ENCODE data around the gene INSYN2A.

INSYN2A gene

GRCh38 chr10:127196282-127197153, at the start of gene INSYN2A:
INSYN2A (minus strand) TSS chr10:127196591; CDS start chr10:127176395, 20,196 bp downstream.
- DNase-seq: no peak

- DNase-seq: no peak
Measured at GRCh38 chr10:127245456-127245855, 49.1 kb upstream of the INSYN2A start.

GRCh38 chr10:127243490-127244272, 47.3 kb upstream of the INSYN2A start:
- no peak for DNase-seq

- DNase-seq: no peak
Measured at GRCh38 chr10:127242914-127243313, 46.5 kb upstream of the INSYN2A start.

- DNase-seq: no peak
Measured at GRCh38 chr10:127236266-127236665, 39.9 kb upstream of the INSYN2A start.

GRCh38 chr10:127234306-127234800, 38.0 kb upstream of the INSYN2A start:
- DNase-seq: no peak

GRCh38 chr10:127228195-127228787, 31.9 kb upstream of the INSYN2A start:
- no peak for DNase-seq

GRCh38 chr10:127227663-127228062, 31.3 kb upstream of the INSYN2A start:
- DNase-seq: no peak

GRCh38 chr10:127227027-127227426, 30.6 kb upstream of the INSYN2A start:
- no peak for DNase-seq

- no peak for DNase-seq
Measured at GRCh38 chr10:127221281-127221680, 24.9 kb upstream of the INSYN2A start.

- no peak for DNase-seq
Measured at GRCh38 chr10:127218658-127219057, 22.3 kb upstream of the INSYN2A start.

- DNase-seq: no peak
Measured at GRCh38 chr10:127216786-127217185, 20.4 kb upstream of the INSYN2A start.

GRCh38 chr10:127216274-127216673, 19.9 kb upstream of the INSYN2A start:
- no peak for DNase-seq

GRCh38 chr10:127215866-127216265, 19.5 kb upstream of the INSYN2A start:
- DNase-seq: no peak

GRCh38 chr10:127210936-127211466, 14.6 kb upstream of the INSYN2A start:
- DNase-seq: no peak

- no peak for DNase-seq
Measured at GRCh38 chr10:127207081-127207480, 10.7 kb upstream of the INSYN2A start.

- no peak for DNase-seq
Measured at GRCh38 chr10:127203067-127203466, 6.7 kb upstream of the INSYN2A start.

- DNase-seq: no peak
Measured at GRCh38 chr10:127200646-127201045, 4.3 kb upstream of the INSYN2A start.

GRCh38 chr10:127198721-127199120, 2.3 kb upstream of the INSYN2A start:
- no peak for DNase-seq

- no peak for DNase-seq
Measured at GRCh38 chr10:127198307-127198706, 1.9 kb upstream of the INSYN2A start.

- DNase-seq: no peak
Measured at GRCh38 chr10:127197154-127197432, 702 bp upstream of the INSYN2A start.

GRCh38 chr10:127195571-127196281, 665 bp downstream of the INSYN2A start:
- DNase-seq: no peak

- no peak for DNase-seq
Measured at GRCh38 chr10:127195041-127195506, 1.3 kb downstream of the INSYN2A start.

Measured in SIG-M5 (cell line).